HepG2 (cell line): ENCODE measurements around the gene KCND3. TPM values are rescaled to one million over a fixed set of nuclear protein-coding genes. Genes with fewer than 3 reads are reported as not detected.
A peak's percentile ranks its signal among the peaks of the same experiment; 100 is the strongest.

Experiments used
- CREB1 ChIP-seq, 2 experiments: fragments of 450-650 bp in 1 of 2; IDR thresholded peaks; 2 replicates each; pipeline ENCODE4 v1.6.1; 2016 to 2017; ENCODE audit warnings: control low read depth in 1 of 2, mild to moderate bottlenecking in 1 of 2, missing compliant biosample characterization in 1 of 2, missing genetic modification characterization in 1 of 2
- FIP1L1 ChIP-seq: fragments of 200-400 bp; formaldehyde crosslinking; IDR thresholded peaks from 2 replicates; pipeline ENCODE4 v1.6.1; 2018; ENCODE audit warnings: low read depth, mild to moderate bottlenecking, low read length, moderate library complexity, borderline replicate concordance; ENCODE audit not compliant: insufficient read depth
- FOXA1 ChIP-seq, 2 experiments: fragments of 450-650 bp in 1 of 2; sonication (generic) in 1 of 2; formaldehyde crosslinking in 1 of 2; IDR thresholded peaks; 2 replicates each; pipeline versions ENCODE4 v1.4.0 to v1.6.1; 2016 to 2020; ENCODE audit warnings: missing genetic modification reagents in 1 of 2
- HMGXB4 ChIP-seq, 2 experiments: sonication (generic) in 1 of 2; formaldehyde crosslinking in 1 of 2; IDR thresholded peaks; 2 replicates each; pipeline versions ENCODE4 v1.4.0 to v1.6.1; 2018 to 2020; ENCODE audit warnings: missing genetic modification reagents in 2 of 2, borderline replicate concordance in 1 of 2, low read depth in 1 of 2, mild to moderate bottlenecking in 1 of 2, missing biosample characterization in 1 of 2
- IRF1 ChIP-seq: sonication (generic); formaldehyde crosslinking; IDR thresholded peaks from 2 replicates; pipeline ENCODE4 v1.4.0; 2020; ENCODE audit warnings: low read depth, mild to moderate bottlenecking, missing genetic modification reagents
- KDM1A ChIP-seq: IDR thresholded peaks from 2 replicates; pipeline ENCODE4 v1.6.1; 2016; ENCODE audit warnings: missing compliant biosample characterization
- MXD4 ChIP-seq: IDR thresholded peaks from 2 replicates; pipeline ENCODE4 v1.6.1; 2016; ENCODE audit warnings: mild to moderate bottlenecking, missing biosample characterization, missing genetic modification reagents
- NR2F6 ChIP-seq, 2 experiments: IDR thresholded peaks; 2 replicates each; pipeline ENCODE4 v1.6.1; 2016; ENCODE audit warnings: antibody characterized with exemption in 1 of 2, mild to moderate bottlenecking in 1 of 2
- PAF1 ChIP-seq: IDR thresholded peaks from 2 replicates; pipeline ENCODE4 v1.6.1; 2016; ENCODE audit warnings: missing genetic modification reagents, missing compliant biosample characterization
- RBM39 ChIP-seq: fragments of 200-400 bp; formaldehyde crosslinking; IDR thresholded peaks from one replicate; pipeline ENCODE4 v1.6.1; 2018; ENCODE audit warnings: antibody characterized with exemption, mild to moderate bottlenecking, low read depth, low read length; ENCODE audit not compliant: poor library complexity, severe bottlenecking
- REST ChIP-seq, 2 experiments: IDR thresholded peaks; 2 replicates each; pipeline ENCODE4 v1.6.1; 2011 to 2012; ENCODE audit warnings: low read length in 2 of 2, borderline replicate concordance in 1 of 2, low read depth in 1 of 2, mild to moderate bottlenecking in 1 of 2, moderate library complexity in 1 of 2
- TAF15 ChIP-seq: fragments of 200-400 bp; formaldehyde crosslinking; IDR thresholded peaks from one replicate; pipeline ENCODE4 v1.6.1; 2018; ENCODE audit warnings: mild to moderate bottlenecking, low read depth, low read length; ENCODE audit not compliant: poor library complexity, severe bottlenecking
- TCF7L2 ChIP-seq: IDR thresholded peaks from 2 replicates; pipeline ENCODE4 v1.6.1; 2011; ENCODE audit warnings: mild to moderate bottlenecking, low read depth, low read length, moderate library complexity
- ZFP82 ChIP-seq: sonication (generic); formaldehyde crosslinking; IDR thresholded peaks from 2 replicates; pipeline ENCODE4 v1.5.1; 2020; ENCODE audit warnings: mild to moderate bottlenecking, missing genetic modification reagents, borderline replicate concordance
- ZMYM3 ChIP-seq: sonication (generic); formaldehyde crosslinking; IDR thresholded peaks from 2 replicates; pipeline ENCODE4 v1.5.1; 2020; ENCODE audit warnings: mild to moderate bottlenecking, missing genetic modification reagents
- ZNF331 ChIP-seq: sonication (generic); formaldehyde crosslinking; IDR thresholded peaks from 2 replicates; pipeline ENCODE4 v1.4.0; 2020; ENCODE audit warnings: missing genetic modification reagents
- ZNF737 ChIP-seq: sonication (generic); formaldehyde crosslinking; IDR thresholded peaks from 2 replicates; pipeline ENCODE4 v1.5.0; 2020; ENCODE audit warnings: missing genetic modification reagents, mild to moderate bottlenecking, borderline replicate concordance
- ZNF768 ChIP-seq: sonication (generic); formaldehyde crosslinking; IDR thresholded peaks from 2 replicates; pipeline ENCODE4 v1.4.0; 2020; ENCODE audit warnings: missing genetic modification reagents
- ZNF781 ChIP-seq: sonication (generic); formaldehyde crosslinking; IDR thresholded peaks from 2 replicates; pipeline ENCODE4 v1.5.1; 2020; ENCODE audit warnings: borderline replicate concordance, mild to moderate bottlenecking, missing genetic modification reagents; ENCODE audit errors: not compliant biosample characterization
- ZNF839 ChIP-seq: sonication (generic); formaldehyde crosslinking; IDR thresholded peaks from 2 replicates; pipeline ENCODE4 v1.4.0; 2020; ENCODE audit warnings: missing genetic modification reagents, mild to moderate bottlenecking, borderline replicate concordance
- ZUFSP ChIP-seq: sonication (generic); formaldehyde crosslinking; IDR thresholded peaks from 2 replicates; pipeline ENCODE4 v1.9.0; 2021; ENCODE audit warnings: missing genetic modification reagents, mild to moderate bottlenecking, borderline replicate concordance
- polyA plus RNA-seq, 8 experiments: library from polyadenylated mRNA; depleted of rRNA in 3 of 8; stranded (reverse) in 7 of 8; unstranded in 1 of 8; fragments of >200 nt; fragmentation: Illumina TruSeq in 4 of 8; extraction: Trizol in 4 of 8; gene quantifications; 2 replicates each; pipeline versions ENCODE4 v1.2.1 to v1.2.3, GENCODE V29; 2011 to 2016; ENCODE audit warnings: low read depth in 4 of 8, missing spikeins in 1 of 8, mixed read lengths in 1 of 8; ENCODE audit not compliant: insufficient read depth in 1 of 8
- total RNA-seq, 5 experiments: library from RNA; depleted of rRNA; stranded (reverse); fragments of >200 nt; fragmentation: Illumina TruSeq; extraction: Trizol; gene quantifications; 2 replicates each; pipeline ENCODE4 v1.2.3, GENCODE V29; 2016; ENCODE audit warnings: low read depth in 1 of 5

KCND3 gene
- total and polyA plus RNA-seq, 2 of the 13 experiments (the other 11 are each of a cell fraction or from before 2014, with no cell fraction given), result 0.04 TPM; not detected in 1

GRCh38 chr1:111747282-111747734 lies 242.2 kb downstream of the KCND3 start (continued):
- TF ChIP-seq HMGXB4 (CRISPR knock-in tag; IDR thresholded peaks at IDR 0.05; ENCODE audit: borderline replicate concordance in 1 of 2, low read depth in 1 of 2), result 0 out of 4 replicates have a peak, but pooled peaks of 1 of the 2 experiments have one; percentile 33
- TF ChIP-seq CREB1 (IDR thresholded peaks at IDR 0.05), result 0 out of 2 replicates have a peak, but pooled peaks have one; percentile 12
- 0 out of 2 replicates have a peak, but pooled peaks have one; percentile 21 for TF ChIP-seq CREB1 (CRISPR knock-in tag; IDR thresholded peaks at IDR 0.05)
- no peak for TF ChIP-seq IRF1
- no peak for TF ChIP-seq TCF7L2
- TF ChIP-seq FOXA1 (IDR thresholded peaks at IDR 0.05), result no peak
- TF ChIP-seq FOXA1 (CRISPR knock-in tag; IDR thresholded peaks at IDR 0.05), result peak; percentile 63
- TF ChIP-seq ZFP82, result no peak
- no peak for TF ChIP-seq TAF15
- TF ChIP-seq ZNF737, result no peak
- TF ChIP-seq KDM1A (CRISPR knock-in tag), result peak; percentile 72
- no peak for TF ChIP-seq ZNF768 (CRISPR knock-in tag)
- no peak for TF ChIP-seq PAF1 (CRISPR knock-in tag)
- no peak for TF ChIP-seq ZUFSP (CRISPR knock-in tag)
- no peak for TF ChIP-seq MXD4
- TF ChIP-seq NR2F6 (IDR thresholded peaks at IDR 0.05), result no peak
- TF ChIP-seq NR2F6 (CRISPR knock-in tag; IDR thresholded peaks at IDR 0.05), result 0 out of 2 replicates have a peak, but pooled peaks have one; percentile 6
- no peak for TF ChIP-seq ZNF839 (CRISPR knock-in tag)
- peak; percentile 95 for TF ChIP-seq ZMYM3 (CRISPR knock-in tag)
- no peak for TF ChIP-seq ZNF781
- TF ChIP-seq RBM39, result no peak
- no peak for TF ChIP-seq FIP1L1
- TF ChIP-seq REST (IDR thresholded peaks at IDR 0.05; ENCODE audit: borderline replicate concordance in 1 of 2, low read depth in 1 of 2, low read length in 2 of 2), result no peak
- 0 out of 2 replicates have a peak, but pooled peaks have one; percentile 30 for TF ChIP-seq ZNF331 (CRISPR knock-in tag)
